ENCODE results near the gene PDZRN3. TPM values are rescaled to one million over a fixed set of nuclear protein-coding genes. Genes with fewer than 3 reads are reported as not detected.

PDZRN3 gene
- total RNA-seq, 1 experiment from 2014 or later, result 5.9 TPM

GRCh38 chr3:73411545-73411944 lies 213.2 kb downstream of the PDZRN3 start:
- Histone ChIP-seq H4K20me1 (ENCODE audit: control insufficient read depth, insufficient read depth, insufficient read length) (no peaks in the 10 kb centered on the region), H3K4me1 (ENCODE audit: insufficient read depth, low read length) (peaks cover 5% of the 10 kb centered on the region; the same call in 1 of the 2 replicates), H3K23me2 (ENCODE audit: insufficient read length, low read depth, low read length, poor library complexity, severe bottlenecking) (no peaks in the 10 kb centered on the region), H3K9ac (ENCODE audit: extremely low read depth, insufficient read length, low read length) (no peak overlapping the region), H3K23ac (ENCODE audit: insufficient read length, low read depth, low read length) (no peak overlapping the region), H3K18ac (ENCODE audit: insufficient read length, low read depth, low read length) (no peak overlapping the region), H2AK5ac (ENCODE audit: insufficient read length, low read length) (no peak overlapping the region), H3K27me3 (ENCODE audit: insufficient read depth, low read length) (no peaks in the 10 kb centered on the region), H2BK15ac (ENCODE audit: low read depth, low read length) (no peak overlapping the region), H2BK5ac (ENCODE audit: insufficient read length, low read length) (no peak overlapping the region), H4K5ac (ENCODE audit: insufficient read length, low read depth, low read length) (no peak overlapping the region), H2BK120ac (ENCODE audit: low read depth, low read length, poor library complexity, severe bottlenecking) (no peak overlapping the region), H4K91ac (ENCODE audit: insufficient read length, low read depth, low read length) (no peak overlapping the region), H3T11ph (ENCODE audit: low read length) (no peak overlapping the region), H3K79me2 (ENCODE audit: insufficient read depth, low read length) (no peaks in the 10 kb centered on the region), H3K4me2 (ENCODE audit: insufficient read depth, insufficient read length, low read length) (no peak overlapping the region), H3K4ac (ENCODE audit: low read depth, low read length) (no peak overlapping the region), H2BK20ac (ENCODE audit: low read depth, low read length, poor library complexity, severe bottlenecking) (no peak overlapping the region), H2BK12ac (ENCODE audit: insufficient read length, low read depth, low read length) (no peak overlapping the region), H3K9me3 (ENCODE audit: control insufficient read depth, low read depth, low read length) (no peaks in the 10 kb centered on the region), H4K8ac (replicated peaks; ENCODE audit: insufficient read length, low read depth, low read length) (no peak overlapping the region), H3K79me1 (ENCODE audit: insufficient read depth, low read depth, low read length, poor library complexity, severe bottlenecking) (no peaks in the 10 kb centered on the region), H3K56ac (ENCODE audit: insufficient read length, low read depth, low read length) (no peak overlapping the region), H2AFZ (ENCODE audit: low read length) (no peak overlapping the region), H3K27ac (ENCODE audit: insufficient read length, low read depth, low read length) (no peak overlapping the region), H3K14ac (ENCODE audit: insufficient read depth, low read length) (no peak overlapping the region)
- Mint-ChIP-seq H3K27ac (no peak overlapping the region), H3K9me3 (no peaks in the 10 kb centered on the region), H3K4me3 (no peak overlapping the region), H3K4me1 (peaks cover 7 to 8% of the 10 kb centered on the region in 2 experiments), H3K36me3 (ENCODE audit: insufficient read depth in 1 of 3, low read depth in 3 of 3) (no peaks in the 10 kb centered on the region; a peak in 1 of 7 replicates), H3K27me3 (ENCODE audit: low read depth) (peaks cover 2% of the 10 kb centered on the region; the same call in 1 of the 2 replicates)
- DNase-seq, result no peak
- no CpG with 5 or more reads among the region's 7 CpGs for WGBS (ENCODE audit: extremely low coverage, insufficient read length, low lambda C conversion rate)
- no peak for TF ChIP-seq CTCF (conservative IDR thresholded peaks at IDR 0.05)

All from H9 (cell line).